ENCODE results near the gene EP400.

EP400 gene

GRCh38 chr12:131911851-131912477 is 37.8 kb upstream of the EP400 start:
- no peak for DNase-seq

DNA sequence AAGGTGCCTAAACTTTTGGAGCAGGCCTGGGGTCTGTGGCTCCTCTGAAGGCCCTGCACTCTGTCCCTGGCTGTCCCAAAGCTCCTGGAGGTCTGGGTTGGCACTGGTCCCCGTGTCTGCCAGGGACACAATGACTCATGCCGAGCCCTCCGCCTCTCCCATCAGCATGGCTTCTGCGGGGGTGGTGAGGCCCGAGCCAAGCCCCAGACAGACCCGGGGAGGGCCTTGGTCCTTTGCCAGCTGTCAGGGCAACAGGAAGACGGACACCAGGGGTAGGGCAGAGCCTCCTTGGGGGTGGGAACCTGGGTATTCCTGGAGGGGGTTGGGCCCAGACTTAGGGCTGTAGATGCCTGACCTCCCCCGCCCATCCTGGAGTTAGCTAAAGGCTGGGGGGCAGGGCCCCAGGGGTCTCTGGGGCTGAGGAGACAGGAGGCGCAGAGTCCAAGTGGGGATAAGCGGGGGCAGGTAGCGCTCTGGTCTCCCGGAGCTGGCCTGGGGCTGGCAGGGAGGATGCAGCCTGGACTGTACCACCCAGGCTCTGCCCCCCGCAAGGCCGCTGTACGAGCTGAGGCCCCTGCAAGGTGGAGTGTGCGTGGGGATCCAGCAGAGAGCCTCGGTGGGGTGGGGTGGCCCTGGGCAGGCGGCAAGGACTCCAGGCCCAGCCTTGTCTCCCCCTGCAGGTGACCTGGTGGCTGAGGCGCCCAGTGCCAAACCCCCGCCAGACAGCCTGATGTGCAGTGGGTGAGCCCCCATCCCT is 37.0 kb upstream of the EP400 start:
- no peak for DNase-seq

- no peak for DNase-seq
Observed at GRCh38 chr12:131913666-131914065, 36.1 kb upstream of the EP400 start.

- DNase-seq = no peak
Observed at GRCh38 chr12:131914179-131914702, 35.5 kb upstream of the EP400 start.

DNA sequence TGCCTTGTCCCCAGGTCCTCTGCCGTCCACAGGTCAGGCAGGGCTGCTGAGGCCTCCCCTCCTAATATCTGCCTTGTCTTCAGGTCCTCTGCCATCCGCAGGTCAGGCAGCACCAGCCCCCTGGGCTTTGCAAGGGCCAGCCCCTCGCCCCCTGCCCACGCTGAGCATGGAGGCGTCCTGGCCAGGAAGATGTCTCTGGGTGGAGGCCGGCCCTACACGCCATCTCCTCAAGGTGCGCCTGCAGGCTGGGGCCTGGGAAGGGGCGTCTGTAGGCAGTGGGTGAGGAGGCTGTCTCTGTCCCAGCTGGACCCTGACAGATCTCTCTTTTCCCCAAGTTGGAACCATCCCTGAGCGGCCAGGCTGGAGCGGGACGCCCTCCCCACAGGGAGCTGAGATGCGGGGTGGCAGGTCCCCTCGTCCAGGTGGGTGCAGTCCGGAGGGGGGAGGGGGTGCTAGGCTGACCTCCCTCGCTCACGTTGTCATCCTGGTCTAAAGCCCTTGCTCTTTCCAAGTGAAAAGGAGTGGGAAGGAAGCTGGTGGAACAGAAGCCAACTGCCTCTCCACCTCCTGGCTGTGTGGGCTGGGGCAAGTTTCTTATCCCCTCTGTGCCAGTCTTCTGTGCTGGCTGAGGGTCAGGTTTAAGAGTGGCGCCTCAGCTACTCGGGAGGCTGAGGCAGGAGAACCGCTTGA is 34.6 kb upstream of the EP400 start:
- DNase-seq = no peak

DNA sequence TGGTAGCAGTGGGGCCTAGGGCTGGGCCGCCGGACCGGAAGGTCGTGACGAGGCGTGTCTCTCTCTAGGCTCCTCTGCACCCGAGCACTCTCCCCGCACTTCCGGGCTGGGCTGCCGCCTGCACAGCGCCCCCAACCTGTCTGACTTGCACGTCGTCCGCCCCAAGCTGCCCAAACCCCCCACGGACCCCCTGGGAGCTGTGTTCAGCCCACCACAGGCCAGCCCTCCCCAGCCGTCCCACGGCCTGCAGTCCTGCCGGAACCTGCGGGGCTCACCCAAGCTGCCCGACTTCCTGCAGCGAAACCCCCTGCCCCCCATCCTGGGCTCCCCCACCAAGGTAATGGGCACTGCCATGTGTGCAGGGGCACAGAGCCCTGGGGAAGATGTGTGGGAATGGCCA is 33.9 kb upstream of the EP400 start:
- DNase-seq = no peak

DNA sequence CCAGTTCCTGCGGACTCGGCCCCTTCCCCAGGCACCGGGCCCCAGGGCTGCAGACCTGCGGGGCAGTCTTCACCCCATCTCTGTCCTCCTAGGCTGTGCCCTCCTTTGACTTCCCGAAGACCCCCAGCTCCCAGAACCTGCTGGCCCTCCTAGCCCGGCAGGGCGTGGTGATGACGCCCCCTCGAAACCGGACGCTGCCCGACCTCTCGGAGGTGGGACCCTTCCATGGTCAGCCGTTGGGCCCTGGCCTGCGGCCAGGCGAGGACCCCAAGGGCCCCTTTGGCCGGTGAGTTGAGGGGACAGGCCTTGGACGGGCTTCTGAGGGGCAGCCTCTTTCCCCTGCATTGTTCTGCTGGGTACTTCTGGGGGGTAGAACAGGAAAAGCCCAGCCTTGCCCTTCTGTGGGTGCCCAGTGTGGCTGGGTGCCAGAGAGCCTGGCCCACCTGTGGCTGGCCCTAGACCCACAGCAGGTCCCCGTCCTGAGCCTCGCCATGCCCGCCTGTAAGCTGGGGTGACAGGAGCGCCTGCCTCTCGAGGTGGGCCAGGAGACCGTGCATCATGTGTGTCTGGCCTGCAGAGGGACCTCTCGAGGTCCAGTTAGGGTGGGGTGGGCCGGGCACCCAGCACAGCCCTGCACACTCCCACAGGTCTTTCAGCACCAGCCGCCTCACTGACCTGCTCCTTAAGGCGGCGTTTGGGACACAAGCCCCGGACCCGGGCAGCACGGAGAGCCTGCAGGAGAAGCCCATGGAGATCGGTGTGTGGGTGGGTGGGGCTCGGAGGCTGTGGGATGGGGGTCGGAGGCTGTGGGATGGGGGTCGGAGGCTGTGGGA is 33.2 kb upstream of the EP400 start:
- no peak for DNase-seq

GRCh38 chr12:131917139-131917710 is 32.5 kb upstream of the EP400 start:
- no peak for DNase-seq

DNA sequence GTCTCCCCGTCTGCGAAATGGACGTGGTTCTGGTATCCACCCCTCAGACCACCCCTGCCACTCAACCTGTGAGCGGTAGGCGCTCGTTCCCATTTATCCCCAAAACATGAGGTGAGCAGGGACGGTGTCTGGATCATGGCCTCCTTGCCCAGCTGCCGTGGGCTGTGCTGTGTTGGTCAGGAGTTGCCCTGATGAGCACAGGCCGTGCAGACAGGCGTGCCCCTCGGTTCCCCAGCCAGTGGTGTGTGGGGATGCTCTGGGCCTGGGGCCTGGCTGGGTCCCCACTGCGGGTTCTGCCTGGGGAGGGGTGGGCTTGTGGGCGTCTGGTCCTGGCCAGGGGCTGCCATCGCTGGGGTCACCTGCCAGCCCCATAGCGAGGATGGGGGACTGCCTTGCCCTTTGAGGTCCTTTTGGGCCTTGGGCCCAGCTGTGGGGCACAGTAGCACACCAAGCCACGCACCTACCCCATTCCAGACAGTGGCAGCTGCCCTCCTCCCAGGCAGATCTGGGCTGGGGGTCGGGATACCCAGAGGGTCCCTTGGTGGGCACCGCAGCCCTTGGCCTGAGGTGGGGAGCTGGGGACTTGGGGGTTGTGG is 31.9 kb upstream of the EP400 start:
- no peak for DNase-seq

- no peak for DNase-seq
Observed at GRCh38 chr12:131918311-131919050, 31.3 kb upstream of the EP400 start.

DNA sequence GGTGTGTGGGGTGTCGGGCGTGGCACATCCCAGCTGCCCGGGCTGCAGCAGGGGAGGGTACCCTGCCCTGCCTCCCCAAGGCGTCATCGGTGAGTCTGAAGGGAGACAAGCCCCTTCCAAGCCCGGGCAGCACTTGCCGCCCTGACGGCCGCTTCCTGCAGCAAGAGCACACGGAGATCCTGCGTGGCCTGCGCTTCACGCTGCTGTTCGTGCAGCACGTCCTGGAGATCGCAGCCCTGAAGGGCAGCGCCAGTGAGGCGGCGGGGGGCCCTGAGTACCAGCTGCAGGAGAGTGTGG is 30.7 kb upstream of the EP400 start:
- DNase-seq = no peak

DNA sequence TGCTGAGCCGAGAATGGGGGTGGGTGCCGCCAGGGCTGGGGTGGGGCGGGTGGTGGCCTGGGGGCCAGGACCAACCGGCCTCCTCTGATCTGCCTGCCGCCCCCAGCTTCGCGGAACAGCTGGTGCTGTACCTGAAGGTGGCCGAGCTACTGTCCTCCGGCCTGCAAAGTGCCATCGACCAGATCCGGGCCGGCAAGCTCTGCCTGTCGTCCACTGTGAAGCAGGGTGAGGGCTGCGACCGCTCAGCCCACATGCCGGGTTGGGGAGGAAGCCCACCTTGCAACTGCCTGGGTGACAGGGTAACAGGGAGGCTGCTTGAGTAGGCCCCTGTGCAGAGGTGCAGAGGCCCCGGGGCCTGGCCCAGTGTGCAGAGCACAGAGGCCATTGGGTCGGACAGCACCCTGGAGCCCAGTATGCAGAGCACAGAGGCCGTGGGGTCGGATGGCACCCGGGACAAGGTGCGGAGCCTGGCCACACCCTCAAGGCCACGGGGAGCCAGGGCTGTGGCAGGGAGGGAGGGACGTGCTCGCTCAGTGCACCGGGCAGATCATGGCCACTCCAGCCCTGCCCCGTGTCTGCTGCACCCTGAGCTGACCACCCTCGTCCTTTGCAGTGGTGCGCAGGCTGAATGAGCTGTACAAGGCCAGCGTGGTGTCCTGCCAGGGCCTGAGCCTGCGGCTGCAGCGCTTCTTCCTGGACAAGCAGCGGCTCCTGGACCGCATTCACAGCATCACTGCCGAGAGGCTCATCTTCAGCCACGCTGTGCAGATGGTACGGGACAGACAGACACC is 30.2 kb upstream of the EP400 start:
- no peak for DNase-seq

- DNase-seq = no peak
Observed at GRCh38 chr12:131920157-131920508, 29.6 kb upstream of the EP400 start.

DNA sequence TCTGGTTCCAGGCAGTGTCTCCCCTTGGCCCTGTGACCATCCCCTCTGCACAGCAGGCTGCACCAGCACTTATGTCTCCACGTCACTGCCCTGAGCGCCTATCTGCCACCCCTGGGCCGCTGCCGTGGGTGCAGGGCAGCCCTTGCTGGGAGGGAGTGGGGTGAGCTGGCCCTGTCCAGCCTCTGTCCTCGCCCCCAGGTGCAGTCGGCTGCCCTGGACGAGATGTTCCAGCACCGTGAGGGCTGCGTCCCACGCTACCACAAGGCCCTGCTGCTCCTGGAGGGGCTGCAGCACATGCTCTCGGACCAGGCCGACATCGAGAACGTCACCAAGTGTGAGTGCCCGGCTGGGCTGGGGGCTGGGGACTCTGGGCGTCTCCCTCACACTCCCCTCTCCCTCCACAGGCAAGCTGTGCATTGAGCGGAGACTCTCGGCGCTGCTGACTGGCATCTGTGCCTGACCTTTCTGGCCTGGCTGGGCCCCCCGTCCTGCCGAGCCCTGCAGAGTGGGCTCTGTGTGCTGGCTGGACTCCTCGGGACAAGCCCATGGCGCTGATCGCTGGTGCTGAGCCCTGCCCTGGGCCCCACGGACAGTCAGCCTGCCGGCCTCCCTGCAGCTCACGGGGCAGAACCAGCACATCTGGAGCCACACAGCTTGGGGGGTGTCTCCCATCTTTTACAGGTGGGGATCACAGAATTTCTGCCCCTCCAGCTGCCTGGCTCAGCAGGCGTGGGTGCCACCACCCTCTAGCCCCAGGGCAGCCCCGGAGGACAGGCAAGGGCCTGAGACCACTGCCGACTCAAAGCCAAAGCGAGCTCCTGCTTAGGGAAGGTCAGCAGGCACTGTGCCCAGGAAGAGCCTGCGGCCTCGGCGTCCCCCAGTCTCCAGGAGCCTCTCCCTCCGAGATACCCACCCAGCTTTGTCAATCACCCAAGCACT is 28.6 kb upstream of the EP400 start:
- no peak for DNase-seq

DNA sequence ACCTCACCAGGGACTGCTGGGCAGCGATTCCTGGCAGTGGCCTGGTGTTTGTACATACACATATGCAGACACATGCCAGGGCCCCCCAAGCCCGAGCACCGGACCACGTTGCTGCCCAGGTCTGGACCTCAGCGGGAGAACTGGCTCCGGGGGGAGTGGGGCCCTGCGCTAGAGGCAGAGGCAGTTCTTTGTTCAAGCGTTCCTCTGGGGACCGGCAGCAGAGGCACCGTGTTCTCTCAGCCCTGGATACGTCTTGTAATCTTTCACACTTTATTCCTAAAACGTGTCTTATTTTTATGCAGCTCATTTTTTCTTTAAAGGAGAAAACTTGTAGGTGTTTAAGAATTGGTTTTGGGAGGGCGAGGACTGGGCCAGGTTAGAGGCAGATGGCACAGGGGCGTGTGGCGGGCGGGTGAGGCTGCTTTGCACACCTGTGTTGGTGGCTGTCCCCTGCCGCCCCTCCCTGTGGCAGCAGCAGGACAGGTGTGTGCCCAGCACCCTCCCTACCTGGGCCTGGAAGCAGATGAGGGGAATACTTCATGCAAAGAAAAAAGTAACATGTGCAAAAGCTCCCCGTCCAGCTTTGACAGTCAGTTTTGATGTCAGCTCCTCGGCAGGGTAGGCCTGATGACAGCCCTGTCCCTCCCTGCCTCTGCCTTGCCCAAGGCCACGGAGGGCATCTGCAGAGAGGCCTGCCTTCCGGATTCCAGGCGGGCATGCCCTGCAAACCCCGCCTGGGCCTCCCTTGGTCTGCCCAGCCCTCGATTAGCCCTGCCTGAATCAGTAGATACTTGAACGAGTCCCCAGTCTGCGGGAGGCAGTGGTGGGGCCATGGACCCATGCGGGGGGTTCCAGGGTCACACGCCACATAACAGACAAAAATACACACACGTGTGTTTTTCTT is 27.6 kb upstream of the EP400 start:
- no peak for DNase-seq

- DNase-seq = no peak
Observed at GRCh38 chr12:131922772-131923171, 27.0 kb upstream of the EP400 start.

- DNase-seq = no peak
Observed at GRCh38 chr12:131923260-131923659, 26.5 kb upstream of the EP400 start.
